ENCODE results near the gene MYO1D. TPM values are rescaled to one million over a fixed set of nuclear protein-coding genes. Genes with fewer than 3 reads are reported as not detected.

The MYO1D gene
- total and polyA plus RNA-seq, 8 donors: 22.0 to 92.8 (median 27.4) TPM

DNA sequence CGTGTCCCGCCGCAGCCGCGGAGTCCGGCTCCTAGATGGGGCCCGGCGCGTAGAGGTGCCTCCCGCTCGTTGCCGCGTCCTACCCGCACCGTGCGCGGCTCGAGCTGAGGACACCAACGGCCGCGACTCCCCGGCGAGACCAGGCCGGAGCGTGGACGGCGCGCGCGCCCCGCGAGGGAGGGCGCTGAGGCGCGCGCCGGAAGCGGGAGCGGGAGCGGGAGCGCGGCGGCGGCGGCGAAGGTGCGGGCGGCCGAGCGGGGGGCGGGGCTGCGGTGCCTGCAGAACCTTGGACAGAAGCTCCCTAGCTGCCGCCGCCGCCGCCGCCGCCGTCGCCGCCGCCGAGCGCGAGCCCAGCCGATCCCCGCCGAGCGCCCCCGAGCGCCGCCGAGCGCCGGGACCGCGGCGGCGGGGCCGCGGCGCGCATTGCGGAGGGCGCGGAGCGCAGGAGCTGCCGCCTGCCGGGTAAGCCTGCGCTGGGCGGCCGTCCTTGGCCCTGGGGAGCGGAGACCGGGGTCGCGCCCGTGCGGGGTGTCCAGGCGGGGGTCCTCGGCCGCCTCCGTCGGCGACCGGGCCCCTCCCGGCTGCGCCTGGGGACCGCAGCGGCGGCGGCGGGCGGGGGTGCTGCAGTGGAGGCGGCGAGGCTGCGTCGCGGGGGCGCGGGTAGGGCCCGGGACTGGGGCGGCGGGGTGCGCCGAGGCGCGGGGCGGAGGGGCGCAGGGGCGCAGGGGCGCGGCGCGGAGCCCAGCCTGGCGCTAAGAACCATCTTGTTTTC lies 390.0 kb downstream of the MYO1D start, which contains the start of gene CDK5R1:
CDK5R1 (plus strand) TSS at position 293 of the 772 bp plus-strand sequence. CDS start 628 bp downstream, outside the sequence.
- H3K4me1 ChIP-seq: peaks cover 7 to 23% of the 10 kb centered on the region in 2 donors
- H3K4me3 ChIP-seq: peak within 1 kb of the TSS; percentile 40 to 49
- intact Hi-C loops (cut with DNase I): loop anchor here in 1 of 2 donors (10.0 kb wide), 1 partner anchor 268 kb away; no protein-coding TSS in a partner anchor
- H3K9me3 ChIP-seq: no peaks in the 10 kb centered on the region
- H3K27ac ChIP-seq: peak within 1 kb of the TSS; percentile 57 to 66
- TF ChIP-seq, protein P1, sequence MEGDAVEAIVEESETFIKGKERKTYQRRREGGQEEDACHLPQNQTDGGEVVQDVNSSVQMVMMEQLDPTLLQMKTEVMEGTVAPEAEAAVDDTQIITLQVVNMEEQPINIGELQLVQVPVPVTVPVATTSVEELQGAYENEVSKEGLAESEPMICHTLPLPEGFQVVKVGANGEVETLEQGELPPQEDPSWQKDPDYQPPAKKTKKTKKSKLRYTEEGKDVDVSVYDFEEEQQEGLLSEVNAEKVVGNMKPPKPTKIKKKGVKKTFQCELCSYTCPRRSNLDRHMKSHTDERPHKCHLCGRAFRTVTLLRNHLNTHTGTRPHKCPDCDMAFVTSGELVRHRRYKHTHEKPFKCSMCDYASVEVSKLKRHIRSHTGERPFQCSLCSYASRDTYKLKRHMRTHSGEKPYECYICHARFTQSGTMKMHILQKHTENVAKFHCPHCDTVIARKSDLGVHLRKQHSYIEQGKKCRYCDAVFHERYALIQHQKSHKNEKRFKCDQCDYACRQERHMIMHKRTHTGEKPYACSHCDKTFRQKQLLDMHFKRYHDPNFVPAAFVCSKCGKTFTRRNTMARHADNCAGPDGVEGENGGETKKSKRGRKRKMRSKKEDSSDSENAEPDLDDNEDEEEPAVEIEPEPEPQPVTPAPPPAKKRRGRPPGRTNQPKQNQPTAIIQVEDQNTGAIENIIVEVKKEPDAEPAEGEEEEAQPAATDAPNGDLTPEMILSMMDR (IDR thresholded peaks at IDR 0.05): no peak
- peaks cover 0 to 34% of the 10 kb centered on the region in 2 donors for H3K36me3 ChIP-seq
- peak; percentile 61 for ATAC-seq
- DNase-seq: peak in 3 of 4 donors; percentile 63 to 91 (median 68)
- peaks cover 0 to 16% of the 10 kb centered on the region in 2 donors for H3K27me3 ChIP-seq

DNA sequence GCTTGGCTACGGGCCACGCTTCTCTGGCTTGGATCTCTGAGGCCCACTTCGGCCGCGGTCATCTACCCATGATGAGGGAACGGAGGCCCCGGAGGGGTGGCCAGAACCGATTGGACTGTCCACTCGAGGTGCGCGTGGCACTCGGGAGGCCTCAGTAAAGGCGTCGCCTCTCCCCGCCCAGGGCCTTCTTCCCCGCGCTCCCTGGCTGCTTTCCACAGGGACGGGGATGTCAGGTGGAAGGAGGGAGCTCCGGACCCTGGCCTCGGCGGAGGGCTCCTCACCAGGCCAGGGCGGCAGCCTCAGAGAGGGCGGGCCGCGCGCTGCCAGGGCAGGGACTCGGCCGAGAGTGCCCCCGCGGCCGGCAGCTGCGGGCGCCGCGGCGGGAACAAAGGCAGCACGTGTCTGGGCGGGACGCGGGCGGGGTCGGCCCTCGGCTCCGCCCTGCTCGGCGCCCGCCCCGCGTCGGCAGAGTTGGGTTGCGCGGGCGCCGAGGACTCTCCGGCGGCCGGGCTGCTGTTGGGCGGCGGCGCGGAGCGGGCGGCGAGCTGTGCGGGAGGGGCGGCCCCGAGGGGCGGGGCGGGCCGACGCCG lies 390.7 kb downstream of the MYO1D start:
- intact Hi-C loops (cut with DNase I): loop anchor here in 1 of 2 donors (10.0 kb wide), 1 partner anchor 269 kb away; no protein-coding TSS in a partner anchor
- Histone ChIP-seq H3K27me3 (peaks cover 0 to 16% of the 10 kb centered on the region in 2 donors), H3K4me1 (peaks cover 7 to 20% of the 10 kb centered on the region in 2 donors), H3K9me3 (no peaks in the 10 kb centered on the region), H3K27ac (peak overlapping the region; percentile 57 to 66), H3K4me3 (peak overlapping the region; percentile 26 to 49), H3K36me3 (peaks cover 0 to 41% of the 10 kb centered on the region in 2 donors)
- DNase-seq (peak in 2 of 4 donors; percentile 66 to 86), ATAC-seq (peak; percentile 89)
- TF ChIP-seq, protein P1 (IDR thresholded peaks at IDR 0.05): no peak

DNA sequence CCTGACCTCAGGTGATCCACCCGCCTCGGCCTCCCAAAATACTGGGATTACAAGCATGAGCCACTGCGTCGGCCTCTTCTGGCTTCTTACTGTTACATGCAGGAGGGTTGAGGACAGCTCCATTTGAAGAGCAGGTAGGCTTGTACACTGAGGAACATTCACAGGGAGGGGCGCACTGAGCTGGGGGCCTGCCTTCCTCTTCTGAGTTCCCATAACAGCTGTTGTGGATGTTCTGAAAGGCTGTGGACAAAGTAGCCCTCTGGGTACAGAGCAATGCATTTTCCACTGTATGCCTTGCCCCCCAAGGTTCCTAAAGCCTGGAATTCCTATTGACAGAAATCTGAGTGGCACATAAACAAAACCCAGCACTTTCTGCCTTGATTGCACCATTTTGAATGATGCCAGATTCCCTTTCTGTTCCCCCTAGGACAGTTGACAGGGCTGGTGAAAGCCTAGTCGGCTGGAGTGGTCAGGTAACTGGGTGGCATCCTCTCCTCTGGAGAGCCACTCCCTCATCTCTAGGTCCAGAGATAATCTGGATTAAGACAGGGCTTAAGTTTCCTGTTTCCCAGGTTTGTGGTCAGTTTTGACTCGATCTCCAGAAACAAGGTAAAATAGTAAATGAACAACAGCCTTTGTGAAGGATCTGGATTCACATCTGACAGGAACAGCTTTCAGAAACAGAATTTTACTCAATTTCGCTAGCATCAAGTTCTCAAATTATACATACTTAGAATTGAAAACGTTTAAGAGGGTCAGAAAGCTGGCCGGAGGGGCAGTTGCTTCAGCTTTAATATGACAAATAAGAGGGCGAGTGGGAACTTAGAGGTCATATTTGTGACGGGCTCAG lies 391.4 kb downstream of the MYO1D start:
- intact Hi-C loops (cut with DNase I): loop anchor here in 1 of 2 donors (10.0 kb wide), 1 partner anchor 269 kb away; no protein-coding TSS in a partner anchor
- ATAC-seq (no peak), DNase-seq (no peak)
- TF ChIP-seq, protein P1 (IDR thresholded peaks at IDR 0.05): no peak
- peak overlapping the region; percentile 57 to 66 for H3K27ac ChIP-seq
- peak overlapping the region in 1 of 2 donors; percentile 49 for H3K4me3 ChIP-seq
- peaks cover 0 to 16% of the 10 kb centered on the region in 2 donors for H3K27me3 ChIP-seq
- no peaks in the 10 kb centered on the region for H3K9me3 ChIP-seq
- H3K36me3 ChIP-seq: peaks cover 0 to 48% of the 10 kb centered on the region in 2 donors
- H3K4me1 ChIP-seq: peaks cover 7 to 20% of the 10 kb centered on the region in 2 donors

DNA sequence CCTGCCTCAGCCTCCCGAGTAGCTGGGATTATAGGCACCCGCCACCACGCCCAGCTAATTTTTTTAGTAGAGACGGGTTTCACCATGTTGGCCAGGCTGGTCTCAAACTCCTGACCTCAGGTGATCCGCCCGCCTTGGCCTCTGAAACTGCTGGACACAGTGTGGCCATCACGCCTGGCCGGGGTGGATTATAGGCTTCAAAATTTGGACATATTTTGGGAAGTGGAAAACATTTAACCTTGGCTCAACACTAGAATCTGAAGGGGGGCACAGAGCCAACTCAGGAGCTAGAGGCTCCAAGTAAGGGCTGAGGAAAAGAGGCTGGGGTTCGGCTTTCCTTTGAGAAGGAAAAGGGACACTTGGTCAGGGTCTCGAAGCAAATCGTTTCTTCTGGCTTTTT lies 392.3 kb downstream of the MYO1D start:
- H3K4me3 ChIP-seq: no peak overlapping the region
- H3K4me1 ChIP-seq: peaks cover 7 to 20% of the 10 kb centered on the region in 2 donors
- no peaks in the 10 kb centered on the region for H3K9me3 ChIP-seq
- peaks cover 0 to 16% of the 10 kb centered on the region in 2 donors for H3K27me3 ChIP-seq
- intact Hi-C loops (cut with DNase I): loop anchor here in 1 of 2 donors (10.0 kb wide), 1 partner anchor 270 kb away; no protein-coding TSS in a partner anchor
- H3K27ac ChIP-seq: no peak overlapping the region
- no peak for ATAC-seq
- peaks cover 0 to 52% of the 10 kb centered on the region in 2 donors for H3K36me3 ChIP-seq
- TF ChIP-seq, protein P1 (IDR thresholded peaks at IDR 0.05): no peak
- DNase-seq: no peak
